Subcutaneous adipose tissue (tissue), 4 donors: ENCODE measurements around the gene STT3A. TPM values are rescaled to one million over a fixed set of nuclear protein-coding genes. Genes with fewer than 3 reads are reported as not detected.

Experiments
- CTCF ChIP-seq: fragments of 450-650 bp; IDR thresholded peaks from one replicate; pipeline ENCODE4 v1.5.1; 2016; ENCODE audit warnings: low read depth, mild to moderate bottlenecking, control low read depth, antibody characterized with exemption, moderate library complexity
- total RNA-seq, 4 donors: library from RNA; depleted of rRNA; stranded (reverse); fragments of >200 nt; gene quantifications; one replicate each; pipeline ENCODE4 v1.1.0, GENCODE V29; 2016

Gene STT3A
- total RNA-seq, 4 donors from 2014 or later = 33.5 to 74.0 (median 56.8) TPM

GRCh38 chr11:125626288-125626950, 33.8 kb downstream of the STT3A start:
- TF ChIP-seq CTCF = no peak

- no peak for TF ChIP-seq CTCF
Observed at GRCh38 chr11:125627236-125627910, 34.7 kb downstream of the STT3A start.

- TF ChIP-seq CTCF = no peak
Observed at GRCh38 chr11:125637840-125638239, 45.2 kb downstream of the STT3A start.

GRCh38 chr11:125638315-125638714, 45.7 kb downstream of the STT3A start:
- TF ChIP-seq CTCF = no peak

GRCh38 chr11:125645871-125646270, 53.2 kb downstream of the STT3A start:
- no peak for TF ChIP-seq CTCF

GRCh38 chr11:125649465-125650166, 57.0 kb downstream of the STT3A start:
- TF ChIP-seq CTCF = no peak

GRCh38 chr11:125662689-125663088, 70.0 kb downstream of the STT3A start:
- TF ChIP-seq CTCF = no peak
